Testis (tissue), 2 donors: Measurements from ENCODE around the gene WAC.

ENCODE experiments used
- CTCF ChIP-seq, 3 experiments: fragments of 450-650 bp in 2 of 3; fragments of 200-600 bp in 1 of 3; sonication (generic) in 1 of 3; IDR thresholded peaks; one replicate each; pipeline ENCODE4 v1.5.1; 2016 to 2019; ENCODE audit warnings: antibody characterized with exemption in 3 of 3, mild to moderate bottlenecking in 2 of 3, moderate library complexity in 1 of 3
- POLR2A ChIP-seq: fragments of 450-650 bp; IDR thresholded peaks from one replicate; pipeline ENCODE4 v1.6.1; 2017; ENCODE audit warnings: antibody characterized with exemption, mild to moderate bottlenecking, moderate library complexity

- TF ChIP-seq CTCF (IDR thresholded peaks at IDR 0.05) (no peak), POLR2A (no peak)
Measured at GRCh38 chr10:28505359-28505959, 27.5 kb upstream of the WAC start.
